Fibroblast of skin of left quadriceps (primary cell): ENCODE results near the gene SLC25A51.

Source experiments
- DNase-seq, 2 experiments: peaks; one replicate each; pipeline ENCODE4 v3.0.0-alpha.2; 2013; ENCODE audit warnings: low read depth in 2 of 2

The SLC25A51 gene

DNA sequence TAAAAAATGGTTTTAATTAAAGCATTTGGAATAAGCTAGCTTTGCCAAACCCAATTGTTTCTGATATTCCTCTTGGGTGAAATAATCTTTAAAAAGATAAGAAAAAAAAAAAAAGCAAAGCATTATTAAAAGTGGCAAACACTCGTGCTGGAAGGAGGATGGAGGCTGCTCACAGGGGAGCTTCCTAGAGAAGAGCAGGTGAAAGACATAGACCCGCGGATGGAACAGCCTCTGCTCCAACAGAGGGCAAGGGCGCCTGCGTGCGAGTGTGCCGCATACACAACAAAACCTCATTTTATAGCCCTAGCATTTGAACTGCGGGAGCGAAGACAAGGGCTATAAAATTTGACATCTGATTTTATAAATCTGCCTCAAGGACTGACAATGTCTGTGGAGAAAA is 33.4 kb upstream of the SLC25A51 start:
- no peak for DNase-seq

DNA sequence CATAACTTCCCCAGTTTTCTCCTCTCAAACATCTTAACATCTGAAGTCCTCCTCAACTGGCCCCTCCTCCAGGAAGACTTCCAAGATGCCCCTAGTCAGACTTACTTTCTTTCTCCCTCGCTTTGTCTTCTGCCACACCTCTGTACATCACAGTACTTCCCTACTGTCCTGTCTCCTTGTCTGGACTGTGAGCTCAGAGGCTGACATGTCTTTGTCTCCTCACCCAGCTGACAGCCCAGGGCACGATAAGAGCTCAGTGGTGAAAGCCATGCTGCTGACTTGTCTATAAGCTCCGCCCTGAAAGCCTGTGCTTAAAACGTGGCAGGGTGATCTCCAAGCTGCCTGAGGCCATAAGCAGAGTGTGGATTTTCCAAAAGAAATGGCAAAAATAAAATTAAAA is 33.0 kb upstream of the SLC25A51 start:
- DNase-seq: peak; percentile 27 to 41

- DNase-seq: no peak
Observed at GRCh38 chr9:37936376-37936775, 32.4 kb upstream of the SLC25A51 start.

- DNase-seq: no peak
Observed at GRCh38 chr9:37935096-37935495, 31.2 kb upstream of the SLC25A51 start.

- no peak for DNase-seq
Observed at GRCh38 chr9:37931592-37931991, 27.7 kb upstream of the SLC25A51 start.

GRCh38 chr9:37929441-37929895 is 25.5 kb upstream of the SLC25A51 start:
- peak; percentile 36 to 50 for DNase-seq

DNA sequence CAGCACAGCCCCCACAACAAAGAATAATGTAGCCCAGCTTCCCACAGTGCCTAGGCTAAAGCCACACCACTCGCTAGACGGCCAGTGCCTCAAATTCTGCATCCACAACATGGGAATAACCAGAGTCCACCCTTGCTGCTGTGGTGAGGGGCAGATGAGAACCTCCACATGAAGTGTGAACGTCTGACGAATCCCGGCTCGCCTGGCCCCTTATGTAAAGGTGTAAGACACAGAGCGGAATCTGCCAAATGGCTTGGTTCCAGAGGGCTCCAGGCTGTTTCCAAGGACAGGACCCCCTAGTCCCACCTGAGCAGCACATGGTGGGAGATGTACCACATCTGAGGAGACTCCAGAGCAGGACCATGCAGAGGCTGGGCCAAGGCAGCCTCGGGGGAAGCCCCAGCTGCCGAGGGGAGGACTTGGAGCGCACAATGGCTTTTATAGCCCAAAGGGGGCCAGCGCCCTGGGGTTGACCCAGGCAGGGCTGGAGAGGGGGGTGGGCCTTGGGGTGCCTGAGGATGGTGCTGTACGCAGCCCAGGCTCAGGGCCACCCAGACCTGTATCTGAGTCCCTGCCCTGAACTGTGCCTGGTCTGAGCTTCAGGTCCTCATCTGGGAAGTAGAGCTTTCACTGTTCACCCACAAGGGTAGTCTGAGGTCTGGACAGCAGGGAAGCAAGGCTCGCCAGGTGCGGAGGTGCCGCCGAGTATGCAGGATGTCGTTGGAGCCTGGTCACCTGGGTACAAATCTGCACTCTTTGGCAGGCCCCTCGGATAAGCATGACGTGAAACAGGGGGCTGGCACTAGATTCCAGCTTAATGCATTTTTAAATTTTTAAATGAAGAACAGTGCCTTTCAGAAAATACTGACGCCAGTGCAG is 24.9 kb upstream of the SLC25A51 start:
- DNase-seq: no peak

GRCh38 chr9:37927601-37928551 is 23.9 kb upstream of the SLC25A51 start:
- no peak for DNase-seq

DNA sequence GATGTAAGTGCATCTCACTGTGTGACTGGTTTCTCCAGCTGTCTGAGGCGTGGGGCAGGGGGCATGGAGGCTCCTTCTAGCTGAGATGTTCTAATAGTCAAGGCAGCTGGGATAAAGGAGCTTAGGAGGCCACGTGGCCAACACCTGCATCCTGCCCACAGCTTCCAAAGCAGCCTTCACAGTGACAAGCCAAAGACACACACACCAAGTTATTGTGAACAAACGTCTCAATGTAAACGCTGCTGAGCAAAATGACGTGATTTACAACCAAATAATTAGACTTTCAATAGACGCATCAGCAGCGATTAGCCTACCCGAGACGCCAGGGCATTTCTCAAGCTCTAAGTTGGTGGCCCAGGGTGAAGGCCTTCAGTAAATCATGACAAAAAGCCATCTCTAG is 23.2 kb upstream of the SLC25A51 start:
- DNase-seq: no peak

DNA sequence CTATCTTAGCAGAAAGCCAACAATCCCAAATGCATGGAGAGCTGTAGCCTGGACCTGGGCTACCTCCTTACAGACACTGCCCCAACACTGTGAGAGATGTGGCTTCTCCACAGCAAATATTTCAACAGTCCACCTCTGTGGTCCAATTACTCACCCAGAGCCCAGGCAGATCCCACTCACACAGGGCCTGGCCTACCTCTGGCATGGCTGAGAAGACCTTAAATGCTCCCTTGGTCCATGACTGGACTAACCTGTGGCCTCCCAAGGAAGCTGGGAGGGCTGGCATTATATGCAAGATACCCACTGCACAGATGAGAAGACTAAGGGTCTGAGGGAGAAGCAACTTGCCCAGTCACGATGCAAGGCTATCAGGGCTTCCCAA is 22.8 kb upstream of the SLC25A51 start:
- DNase-seq: no peak

DNA sequence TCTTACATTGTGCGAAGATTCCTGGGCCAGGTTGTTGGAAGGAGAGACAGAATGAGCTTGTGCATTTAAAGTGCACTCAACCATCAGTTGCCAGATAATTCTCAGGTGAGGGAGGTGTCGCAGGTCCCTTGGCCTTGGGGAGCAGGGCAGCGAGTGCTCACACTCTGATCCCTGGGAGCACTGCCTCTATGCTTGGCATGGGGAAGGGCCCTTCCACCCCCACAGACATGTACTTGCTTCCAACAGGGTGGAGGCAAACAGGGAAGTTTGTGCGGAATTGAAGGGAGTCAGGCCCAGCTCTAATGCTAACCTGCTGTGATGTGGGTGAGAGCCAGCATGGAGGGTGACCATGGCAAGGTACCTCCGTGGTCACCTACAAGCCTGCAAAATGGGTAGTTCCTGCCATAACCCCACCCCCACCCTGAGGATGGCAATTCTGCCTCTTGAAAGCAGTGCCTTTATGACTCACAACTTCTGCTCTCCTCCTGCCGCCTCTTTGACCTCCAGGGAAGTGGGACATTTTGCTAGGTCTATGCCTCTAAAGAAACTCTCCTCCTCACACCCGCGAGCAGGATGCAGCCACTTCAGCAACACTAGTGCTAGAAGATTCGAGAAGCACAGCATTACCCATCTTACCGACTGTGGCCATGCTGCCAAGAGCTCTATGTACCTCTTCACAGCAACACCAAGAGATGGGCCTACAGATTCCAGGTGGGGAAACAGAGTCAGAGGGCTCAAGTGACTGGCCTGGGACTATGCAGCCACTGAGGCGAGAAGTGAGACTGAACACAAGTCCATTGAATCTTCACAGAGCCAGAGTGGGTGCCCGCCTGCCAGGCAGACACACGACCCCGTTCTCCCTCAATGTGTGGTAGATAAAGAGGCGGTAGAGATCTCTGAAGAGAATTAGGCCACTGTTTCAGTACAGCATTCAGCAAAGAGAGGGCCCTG is 22.1 kb upstream of the SLC25A51 start:
- DNase-seq: no peak

- no peak for DNase-seq
Observed at GRCh38 chr9:37925006-37925405, 21.1 kb upstream of the SLC25A51 start.

- no peak for DNase-seq
Observed at GRCh38 chr9:37924538-37924937, 20.6 kb upstream of the SLC25A51 start.

DNA sequence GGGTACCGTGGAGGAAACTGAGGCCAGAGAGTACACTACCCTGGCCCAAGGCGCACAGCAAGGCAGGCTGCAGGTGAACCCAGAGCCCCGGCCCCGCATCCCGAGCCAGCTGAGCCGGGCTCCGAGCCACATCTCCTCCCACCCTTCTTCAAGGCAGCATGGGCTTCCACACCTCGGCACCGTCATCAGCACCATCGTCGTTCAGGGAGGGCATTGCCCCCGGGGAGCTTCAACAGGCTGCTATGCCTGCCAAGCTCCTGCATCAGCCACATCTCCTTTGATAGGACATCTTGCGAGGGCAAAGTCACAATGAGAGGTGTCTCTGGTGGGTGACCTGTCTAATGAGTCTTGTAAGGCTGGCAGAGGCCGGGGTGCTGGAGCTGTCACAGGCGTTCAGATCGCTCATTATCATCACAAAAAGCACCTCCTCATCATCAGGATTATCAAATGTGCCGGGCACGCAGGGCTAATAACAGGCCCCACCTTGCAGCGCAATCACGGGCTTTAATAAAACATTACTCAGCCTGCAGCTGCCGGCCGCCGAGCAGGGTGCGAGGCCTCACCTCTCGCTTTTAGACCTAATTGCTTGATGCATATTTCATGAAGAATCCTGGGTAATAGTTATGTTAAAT is 20.0 kb upstream of the SLC25A51 start:
- DNase-seq: no peak

- DNase-seq: no peak
Observed at GRCh38 chr9:37923118-37923795, 19.3 kb upstream of the SLC25A51 start.

- DNase-seq: no peak
Observed at GRCh38 chr9:37922363-37923117, 18.6 kb upstream of the SLC25A51 start.

DNA sequence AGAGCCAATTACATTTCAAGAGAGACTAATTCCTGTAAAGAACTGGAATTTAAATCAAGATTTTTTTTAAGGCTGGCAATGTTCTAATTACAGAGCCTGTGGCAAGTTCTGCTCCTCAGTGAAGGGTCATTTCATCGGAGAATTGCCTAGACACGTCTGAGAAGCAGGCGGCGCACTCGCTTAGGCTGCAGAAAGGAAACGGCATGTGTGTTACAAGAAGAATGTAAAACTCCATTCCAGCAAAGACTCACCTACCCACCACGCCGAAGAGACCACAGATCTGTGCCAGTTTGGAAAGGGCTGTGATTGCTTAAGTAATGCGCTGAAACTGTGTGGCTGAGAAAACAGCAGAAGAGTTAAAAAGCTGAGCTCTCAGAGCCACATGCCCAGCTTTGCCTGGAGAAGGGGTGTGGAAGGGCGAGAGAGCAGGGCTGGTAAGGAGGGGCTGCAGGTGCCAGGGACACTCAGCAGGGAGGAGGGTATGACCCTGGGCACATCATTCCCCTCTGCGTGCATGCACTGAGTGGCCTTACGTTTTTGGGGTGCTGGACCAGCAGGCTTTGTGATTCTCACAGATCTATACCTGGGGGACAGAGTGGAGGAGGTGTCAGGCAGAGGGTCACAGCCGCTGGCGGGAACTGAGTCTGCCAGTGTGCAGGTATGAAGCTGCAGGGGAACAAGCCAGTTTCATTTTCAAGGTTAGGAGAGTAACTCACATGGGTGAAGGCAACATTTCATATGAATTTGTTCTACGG is 17.8 kb upstream of the SLC25A51 start:
- DNase-seq: no peak

- DNase-seq: no peak
Observed at GRCh38 chr9:37921168-37921510, 17.2 kb upstream of the SLC25A51 start.
